Umbilical cord (tissue), 2 donors: Measurements from ENCODE around the gene RCAN2. TPM values are rescaled to one million over a fixed set of nuclear protein-coding genes. Genes with fewer than 3 reads are reported as not detected.
A peak's percentile ranks its signal among the peaks of the same experiment; 100 is the strongest.

ENCODE experiments used
- DNase-seq: peaks from one replicate; pipeline ENCODE4 v3.0.0-alpha.2; 2015; ENCODE audit warnings: low spot score
- total RNA-seq: library from RNA; depleted of rRNA; stranded (reverse); fragments of >200 nt; gene quantifications from one replicate; pipeline ENCODE4 v1.2.3, GENCODE V29; 2014; ENCODE audit warnings: low replicate concordance; ENCODE audit not compliant: insufficient read depth

RCAN2 gene
- total RNA-seq, 1 donor from 2014 or later: 5.1 TPM

GRCh38 chr6:46219661-46220060 lies 271.6 kb downstream of the RCAN2 start:
- no peak for DNase-seq

- no peak for DNase-seq
These were observed 272.8 kb downstream of the RCAN2 start for GRCh38 chr6:46218457-46218856.

GRCh38 chr6:46217671-46218131 lies 273.5 kb downstream of the RCAN2 start:
- no peak for DNase-seq

GRCh38 chr6:46216879-46217278 lies 274.4 kb downstream of the RCAN2 start:
- no peak for DNase-seq

GRCh38 chr6:46215777-46216176 lies 275.5 kb downstream of the RCAN2 start:
- no peak for DNase-seq

- no peak for DNase-seq
These were observed 276.0 kb downstream of the RCAN2 start for GRCh38 chr6:46215213-46215612.

GRCh38 chr6:46211917-46212316 lies 279.3 kb downstream of the RCAN2 start:
- DNase-seq: no peak

GRCh38 chr6:46210294-46210693 lies 281.0 kb downstream of the RCAN2 start:
- no peak for DNase-seq

- DNase-seq: no peak
These were observed 282.9 kb downstream of the RCAN2 start for GRCh38 chr6:46208303-46208702.

- no peak for DNase-seq
These were observed 284.1 kb downstream of the RCAN2 start for GRCh38 chr6:46207174-46207573.

GRCh38 chr6:46204880-46205650 lies 286.2 kb downstream of the RCAN2 start:
- DNase-seq: no peak

- peak; percentile 77 for DNase-seq
These were observed 287.7 kb downstream of the RCAN2 start for GRCh38 chr6:46203391-46204177.

- no peak for DNase-seq
These were observed 289.5 kb downstream of the RCAN2 start for GRCh38 chr6:46201702-46202101.

GRCh38 chr6:46199387-46199786 lies 291.9 kb downstream of the RCAN2 start:
- DNase-seq: no peak

GRCh38 chr6:46191961-46192360 lies 299.3 kb downstream of the RCAN2 start:
- DNase-seq: no peak

GRCh38 chr6:46190889-46191288 lies 300.4 kb downstream of the RCAN2 start:
- no peak for DNase-seq

GRCh38 chr6:46189726-46190125 lies 301.5 kb downstream of the RCAN2 start:
- DNase-seq: no peak

GRCh38 chr6:46186583-46186982 lies 304.7 kb downstream of the RCAN2 start:
- DNase-seq: no peak

- peak; percentile 72 for DNase-seq
These were observed 307.1 kb downstream of the RCAN2 start for GRCh38 chr6:46184114-46184513.

GRCh38 chr6:46175976-46176375 lies 315.3 kb downstream of the RCAN2 start:
- DNase-seq: no peak

- no peak for DNase-seq
These were observed 315.8 kb downstream of the RCAN2 start for GRCh38 chr6:46175446-46175845.

GRCh38 chr6:46174904-46175303 lies 316.3 kb downstream of the RCAN2 start:
- no peak for DNase-seq

GRCh38 chr6:46172176-46172575 lies 319.1 kb downstream of the RCAN2 start:
- no peak for DNase-seq
